ENCODE data around the gene CALHM2.

- no peak for TF ChIP-seq ZNF274 (IDR thresholded peaks at IDR 0.05; ENCODE audit: low read depth, low read length)
- TF ChIP-seq SUZ12 (IDR thresholded peaks at IDR 0.05; ENCODE audit: extremely low read depth, insufficient read depth, insufficient read length) = no peak
- no peak for TF ChIP-seq YY1 (IDR thresholded peaks at IDR 0.05; ENCODE audit: insufficient read depth, insufficient read length)
Observed at GRCh38 chr10:103415581-103415980, 36.6 kb downstream of the CALHM2 start.

Data from NT2/D1 (cell line).